ENCODE measurements around the gene PFKM. TPM values are rescaled to one million over a fixed set of nuclear protein-coding genes. Genes with fewer than 3 reads are reported as not detected.
A peak's percentile ranks its signal among the peaks of the same experiment; 100 is the strongest.

PFKM gene
- total and polyA plus RNA-seq, 2 donors (not counting 3 experiments of a cell fraction or from before 2014, with no cell fraction given), result 53.4 to 74.4 TPM

DNA sequence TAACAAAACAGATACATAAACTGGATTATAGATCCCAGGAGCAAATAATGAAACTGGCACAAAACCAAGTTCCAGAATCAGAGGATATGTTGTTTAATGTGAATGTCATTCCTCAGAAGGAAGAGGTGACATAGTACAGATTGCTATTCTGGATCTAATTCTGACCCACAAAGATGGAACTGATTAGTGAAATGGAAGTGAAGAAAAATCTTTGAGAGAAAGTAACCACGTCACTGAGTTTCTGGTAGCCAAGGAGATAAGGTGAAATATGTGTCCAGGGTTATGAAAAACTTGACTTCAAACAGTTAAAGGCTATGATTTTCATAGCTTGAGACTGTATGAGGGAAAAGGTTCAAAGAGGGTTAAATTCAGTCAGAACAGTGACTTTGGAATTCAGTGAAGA is 75.6 kb downstream of the PFKM start:
- Histone ChIP-seq H3K9ac (replicated peaks; ENCODE audit: extremely low read depth, insufficient read depth, low read length) (no peak overlapping the region), H3K4me3 (replicated peaks in 1 of 3; ENCODE audit: insufficient read depth in 1 of 3, low read depth in 1 of 3, low read length in 3 of 3) (no peak overlapping the region), H3K9me3 (replicated peaks; ENCODE audit: control insufficient read depth, insufficient read depth, low read length) (no peaks in the 10 kb centered on the region), H2AFZ (ENCODE audit: low read depth, low read length) (no peak overlapping the region), H3K4me2 (ENCODE audit: insufficient read depth, low read length) (peak overlapping the region; percentile 17), H3K27ac (ENCODE audit: insufficient read depth, low read depth, low read length) (no peak overlapping the region), H3K36me3 (ENCODE audit: control insufficient read depth in 2 of 2, extremely low read depth in 1 of 2, insufficient read depth in 2 of 2, low read length in 2 of 2) (no peaks in the 10 kb centered on the region), H3K79me2 (ENCODE audit: control insufficient read depth, insufficient read depth, low read length) (no peaks in the 10 kb centered on the region), H3K27me3 (ENCODE audit: control insufficient read depth in 2 of 2, insufficient read depth in 2 of 2, low read length in 2 of 2) (peaks cover 0 to 27% of the 10 kb centered on the region in 2 experiments), H3K4me1 (ENCODE audit: control insufficient read depth, extremely low read depth, insufficient read depth, low read length) (peaks cover 10% of the 10 kb centered on the region), H3K9me1 (replicated peaks; ENCODE audit: control insufficient read depth, extremely low read depth, insufficient read depth, low read length) (no peaks in the 10 kb centered on the region), H4K20me1 (replicated peaks; ENCODE audit: control insufficient read depth, extremely low read depth, insufficient read depth, low read length) (no peaks in the 10 kb centered on the region)
- DNase-seq (ENCODE audit: low read depth, low spot score) (peak; percentile 14), FAIRE-seq (no peak)
- intact Hi-C loops (cut with micrococcal nuclease), result loop anchor here (5.0 to 10.0 kb wide), 2 partner anchors 150 to 192 kb away; partner anchors contain the start of gene COL2A1
- no TSS peak for BruUV-seq (replicated peaks)
- dilution Hi-C loops (cut with MboI; ENCODE audit: extremely low pct_ligation_motif_present, low sequenced_read_pairs), result no loop called here
- TF ChIP-seq FOS (IDR thresholded peaks at IDR 0.05; ENCODE audit: borderline replicate concordance, insufficient read depth, low read length) (no peak), MYC (IDR thresholded peaks at IDR 0.05; ENCODE audit: low read depth, low read length) (no peak), JUN (IDR thresholded peaks at IDR 0.05; ENCODE audit: borderline replicate concordance, insufficient read depth, insufficient read length, low read depth) (no peak), GATA2 (IDR thresholded peaks at IDR 0.05; ENCODE audit: insufficient read depth, insufficient read length, low read depth, low read length) (no peak), POLR2A (IDR thresholded peaks at IDR 0.05; ENCODE audit: low read depth, low read length) (no peak), POLR2AphosphoS5 (IDR thresholded peaks at IDR 0.05; ENCODE audit: insufficient read depth, low read depth, low read length) (no peak), EZH2 (IDR thresholded peaks at IDR 0.05; ENCODE audit: borderline replicate concordance, low read depth, low read length, severe bottlenecking) (no peak)
- TF ChIP-seq, protein P1, sequence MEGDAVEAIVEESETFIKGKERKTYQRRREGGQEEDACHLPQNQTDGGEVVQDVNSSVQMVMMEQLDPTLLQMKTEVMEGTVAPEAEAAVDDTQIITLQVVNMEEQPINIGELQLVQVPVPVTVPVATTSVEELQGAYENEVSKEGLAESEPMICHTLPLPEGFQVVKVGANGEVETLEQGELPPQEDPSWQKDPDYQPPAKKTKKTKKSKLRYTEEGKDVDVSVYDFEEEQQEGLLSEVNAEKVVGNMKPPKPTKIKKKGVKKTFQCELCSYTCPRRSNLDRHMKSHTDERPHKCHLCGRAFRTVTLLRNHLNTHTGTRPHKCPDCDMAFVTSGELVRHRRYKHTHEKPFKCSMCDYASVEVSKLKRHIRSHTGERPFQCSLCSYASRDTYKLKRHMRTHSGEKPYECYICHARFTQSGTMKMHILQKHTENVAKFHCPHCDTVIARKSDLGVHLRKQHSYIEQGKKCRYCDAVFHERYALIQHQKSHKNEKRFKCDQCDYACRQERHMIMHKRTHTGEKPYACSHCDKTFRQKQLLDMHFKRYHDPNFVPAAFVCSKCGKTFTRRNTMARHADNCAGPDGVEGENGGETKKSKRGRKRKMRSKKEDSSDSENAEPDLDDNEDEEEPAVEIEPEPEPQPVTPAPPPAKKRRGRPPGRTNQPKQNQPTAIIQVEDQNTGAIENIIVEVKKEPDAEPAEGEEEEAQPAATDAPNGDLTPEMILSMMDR (IDR thresholded peaks at IDR 0.05; ENCODE audit: extremely low read depth in 1 of 2, insufficient read depth in 1 of 2, low read depth in 1 of 2, low read length in 2 of 2), result no peak
- TF ChIP-seq, protein P2, sequence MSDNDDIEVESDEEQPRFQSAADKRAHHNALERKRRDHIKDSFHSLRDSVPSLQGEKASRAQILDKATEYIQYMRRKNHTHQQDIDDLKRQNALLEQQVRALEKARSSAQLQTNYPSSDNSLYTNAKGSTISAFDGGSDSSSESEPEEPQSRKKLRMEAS (IDR thresholded peaks at IDR 0.05; ENCODE audit: insufficient read depth, insufficient read length), result no peak
- ChIA-PET CTCF (interaction anchor here (1.7 kb wide), 1 partner anchor 10 kb away, joined by 4 read pairs; no protein-coding TSS in a partner anchor), POLR2A (no interaction called here)

Small RNA genes lying within 50 kb of the gene (microRNA-seq; reads per million reads assigned to microRNA genes)
- gene MIR6505 (ENCODE audit: borderline number of aligned reads, borderline replicate concordance), result not detected

Small RNA genes lying within 50 kb of the gene (small RNA-seq; reads per million reads assigned to genes)
- gene MIR6505 (ENCODE audit: insufficient read depth, insufficient read length, low read depth, low replicate concordance), result not detected
- not detected for gene RNU6-1203P (ENCODE audit: insufficient read depth, insufficient read length, low read depth, low replicate concordance)

Other genes with a start within 250 kb of the PFKM start
- gene VDR, start 214.4 kb upstream of the PFKM start, total RNA-seq, result 0.48 and 0.73 TPM in 2 replicates
- 0.81 and 0.91 TPM in 2 replicates for gene VDR, start 214.4 kb upstream of the PFKM start, polyA plus RNA-seq
- 67.7 and 84.4 TPM in 2 replicates for gene TMEM106C, start 155.8 kb upstream of the PFKM start, total RNA-seq
- gene TMEM106C, start 155.8 kb upstream of the PFKM start, polyA plus RNA-seq, result 148 and 170 TPM in 2 replicates
- gene COL2A1, start 114.9 kb upstream of the PFKM start, total RNA-seq, result not detected in 2 replicates
- not detected in 2 replicates for gene COL2A1, start 114.9 kb upstream of the PFKM start, polyA plus RNA-seq
- gene SENP1, start 13.3 kb upstream of the PFKM start, total RNA-seq, result 20.5 and 21.3 TPM in 2 replicates
- gene SENP1, start 13.3 kb upstream of the PFKM start, polyA plus RNA-seq, result 8.4 and 9.9 TPM in 2 replicates
- gene ASB8, start 38.2 kb downstream of the PFKM start, total RNA-seq, result 26.5 and 29.7 TPM in 2 replicates
- 14.5 and 14.9 TPM in 2 replicates for gene ASB8, start 38.2 kb downstream of the PFKM start, polyA plus RNA-seq
- 0.18 TPM in 1 of 2 replicates, not detected in the other for gene CCDC184, start 64.3 kb downstream of the PFKM start, total RNA-seq
- 0.27 and 0.39 TPM in 2 replicates for gene CCDC184, start 64.3 kb downstream of the PFKM start, polyA plus RNA-seq
- not detected in 2 replicates for gene OR10AD1, start 83.9 kb downstream of the PFKM start, total RNA-seq
- gene OR10AD1, start 83.9 kb downstream of the PFKM start, polyA plus RNA-seq, result not detected in 2 replicates
- 5.0 and 6.7 TPM in 2 replicates for gene ZNF641, start 231.6 kb downstream of the PFKM start, total RNA-seq
- gene ZNF641, start 231.6 kb downstream of the PFKM start, polyA plus RNA-seq, result 2.8 and 3.5 TPM in 2 replicates